K562 (cell line): Measurements from ENCODE around the gene RSU1. TPM values are rescaled to one million over a fixed set of nuclear protein-coding genes. Genes with fewer than 3 reads are reported as not detected.

ENCODE experiments used
- AFF1 ChIP-seq, 2 experiments: fragments of 450-650 bp; IDR thresholded peaks; 2 replicates each; pipeline ENCODE4 v1.6.1; 2018; ENCODE audit warnings: mild to moderate bottlenecking in 2 of 2, low read depth in 1 of 2; ENCODE audit not compliant: partially characterized antibody in 2 of 2
- GATAD2A ChIP-seq: fragments of 450-650 bp; IDR thresholded peaks from 2 replicates; pipeline ENCODE4 v1.6.1; 2017
- HNRNPLL ChIP-seq: fragments of 200-400 bp; formaldehyde crosslinking; IDR thresholded peaks from 2 replicates; pipeline ENCODE4 v1.6.1; 2017; ENCODE audit warnings: low read length, low read depth, mild to moderate bottlenecking; ENCODE audit not compliant: poor library complexity, severe bottlenecking
- MECOM ChIP-seq: fragments of 250-450 bp; sonication (Bioruptor Pico); IDR thresholded peaks from 2 replicates; pipeline ENCODE4 v1.8.0; 2022; ENCODE audit warnings: inconsistent platforms
- MNT ChIP-seq, 2 experiments: fragments of 450-650 bp; conservative IDR thresholded peaks; 2 replicates each; pipeline ENCODE4 v1.6.1; 2017; ENCODE audit warnings: mild to moderate bottlenecking in 2 of 2, moderate library complexity in 2 of 2
- NR3C1 ChIP-seq: sonication (generic); formaldehyde crosslinking; IDR thresholded peaks from 2 replicates; pipeline ENCODE4 v1.8.1; 2022; ENCODE audit warnings: missing genetic modification reagents
- PTBP1 ChIP-seq: fragments of 200-400 bp; formaldehyde crosslinking; IDR thresholded peaks from 2 replicates; pipeline ENCODE4 v1.6.1; 2017; ENCODE audit warnings: low read depth, low read length
- RB1 ChIP-seq: fragments of 450-650 bp; IDR thresholded peaks from 2 replicates; pipeline ENCODE4 v1.6.1; 2017; ENCODE audit warnings: low read depth, mild to moderate bottlenecking
- RBFOX2 ChIP-seq: fragments of 200-400 bp; formaldehyde crosslinking; IDR thresholded peaks from 2 replicates; pipeline ENCODE4 v1.6.1; 2017; ENCODE audit warnings: low read depth, mild to moderate bottlenecking, low read length, moderate library complexity
- RBM39 ChIP-seq: fragments of 200-400 bp; formaldehyde crosslinking; optimal IDR thresholded peaks from 2 replicates; pipeline ENCODE3; 2018; ENCODE audit warnings: low read depth, low read length
- TCF15 ChIP-seq: fragments of 250-450 bp; sonication (Bioruptor Pico); IDR thresholded peaks from 2 replicates; pipeline ENCODE4 v1.8.0; 2022; ENCODE audit warnings: moderate library complexity, mild to moderate bottlenecking, inconsistent platforms
- ZFP36 ChIP-seq: fragments of 150-350 bp; IDR thresholded peaks from 2 replicates; pipeline ENCODE4 v1.6.1; 2018; ENCODE audit warnings: low read length, low read depth; ENCODE audit not compliant: partially characterized antibody
- ZNF280B ChIP-seq: fragments of 250-450 bp; sonication (Bioruptor Pico); IDR thresholded peaks from 2 replicates; pipeline ENCODE4 v1.5.1; 2021; ENCODE audit warnings: mild to moderate bottlenecking
- ZNF41 ChIP-seq: fragments of 250-450 bp; sonication (Bioruptor Pico); conservative IDR thresholded peaks from 2 replicates; pipeline ENCODE4 v1.4.0; 2020; ENCODE audit warnings: mild to moderate bottlenecking
- polyA plus RNA-seq, 8 experiments: library from polyadenylated mRNA; depleted of rRNA in 4 of 8; stranded (reverse) in 5 of 8; unstranded in 3 of 8; fragments of >200 nt; fragmentation: Nextera tagmentation in 2 of 8; fragmentation: Illumina TruSeq in 1 of 8; extraction: Ambion mirVana in 2 of 8; extraction: Trizol in 1 of 8; gene quantifications; 2 replicates each; pipeline versions ENCODE4 v1.2.1 to v1.2.3, GENCODE V29; 2011 to 2014; ENCODE audit warnings: inconsistent platforms in 1 of 8, missing spikeins in 1 of 8
- total RNA-seq, 7 experiments: library from RNA; depleted of rRNA in 6 of 7; stranded (reverse); fragments of >200 nt in 6 of 7; fragmentation: Illumina TruSeq in 2 of 7; extraction: Trizol in 2 of 7; gene quantifications; 2 replicates each; pipeline versions ENCODE4 v1.2.1 to v1.2.3, GENCODE V29; 2011 to 2021; ENCODE audit warnings: low replicate concordance in 1 of 7

Gene RSU1
- total and polyA plus RNA-seq, 9 of the 15 experiments (the other 6 are each of a cell fraction or from before 2014, with no cell fraction given) = 18.8 to 67.3 (median 31.5) TPM

GRCh38 chr10:16817125-16818019 is at the start of gene RSU1 (continued):
- peak; percentile 87 to 92 for TF ChIP-seq MNT (conservative IDR thresholded peaks at IDR 0.05)
- no peak for TF ChIP-seq RBM39
- peak; percentile 67 for TF ChIP-seq HNRNPLL
- no peak for TF ChIP-seq ZNF41 (CRISPR knock-in tag)
- TF ChIP-seq RB1 = peak; percentile 94
- TF ChIP-seq RBFOX2 = peak; percentile 97
- no peak for TF ChIP-seq NR3C1 (CRISPR knock-in tag)
- TF ChIP-seq PTBP1 = no peak
- TF ChIP-seq MECOM (CRISPR knock-in tag) = no peak
- TF ChIP-seq AFF1 (IDR thresholded peaks at IDR 0.05; ENCODE audit: low read depth in 1 of 2, partially characterized antibody in 2 of 2) = no peak
- TF ChIP-seq GATAD2A = 0 out of 2 replicates have a peak, but pooled peaks have one; percentile 24
- TF ChIP-seq TCF15 (CRISPR knock-in tag) = no peak
- TF ChIP-seq ZFP36 = peak; percentile 72
- TF ChIP-seq ZNF280B (CRISPR knock-in tag) = no peak
